Naive thymus-derived CD4-positive, alpha-beta T cell (primary cell): ENCODE data around the gene PDZD2. TPM values are rescaled to one million over a fixed set of nuclear protein-coding genes. Genes with fewer than 3 reads are reported as not detected.

ENCODE experiments used
- ATAC-seq: fragments of 150-1000 bp; cut with Tn5 transposase; 2 replicates; pipeline ENCODE4 v1.10.0; 2021; ENCODE audit warnings: mild to moderate bottlenecking, moderate library complexity
- CTCF ChIA-PET: fragments of 350-600 bp; sonication (Branson Sonifier 250); formaldehyde crosslinking; loops from one replicate; lab custom pipeline; 2021; ENCODE audit warnings: antibody characterized with exemption; lab: Charles Lee
- POLR2A ChIA-PET: fragments of 350-600 bp; sonication (Branson Sonifier 250); formaldehyde crosslinking; loops from one replicate; lab custom pipeline; 2021; ENCODE audit warnings: antibody characterized with exemption, inconsistent platforms; lab: Charles Lee
- DNase-seq, 9 donors: peaks; one replicate each; pipeline versions ENCODE4 v3.0.0 to v3.0.0-alpha.2; 2020 to 2022; ENCODE audit warnings: mixed read lengths in 1 of 9
- H3K27ac ChIP-seq: one replicate; pipeline ENCODE4 v1.7.0; 2013; ENCODE audit warnings: mild to moderate bottlenecking, low read depth, low read length, moderate library complexity
- H3K27me3 ChIP-seq, 2 donors: one replicate each; pipeline ENCODE4 v1.7.0; 2013; ENCODE audit warnings: low read length in 2 of 2, mild to moderate bottlenecking in 2 of 2, moderate library complexity in 2 of 2; ENCODE audit not compliant: control insufficient read depth in 2 of 2, insufficient read depth in 2 of 2
- H3K36me3 ChIP-seq, 3 experiments: 1 replicate in 2 of 3; 2 replicates in 1 of 3; pipeline ENCODE4 v1.7.0; 2013; ENCODE audit warnings: low read length in 3 of 3, mild to moderate bottlenecking in 3 of 3, moderate library complexity in 1 of 3; ENCODE audit not compliant: insufficient read depth in 3 of 3, control insufficient read depth in 2 of 3
- H3K4me1 ChIP-seq, 2 donors: one replicate each; pipeline ENCODE4 v1.7.0; 2013; ENCODE audit warnings: low read length in 2 of 2, mild to moderate bottlenecking in 2 of 2, moderate library complexity in 1 of 2; ENCODE audit not compliant: control insufficient read depth in 2 of 2, insufficient read depth in 2 of 2
- H3K4me3 ChIP-seq: 2 replicates; pipeline ENCODE4 v1.7.0; 2013; ENCODE audit warnings: mild to moderate bottlenecking, low read length
- H3K9me3 ChIP-seq, 3 experiments: 1 replicate in 2 of 3; 2 replicates in 1 of 3; pipeline ENCODE4 v1.7.0; 2013; ENCODE audit warnings: low read length in 3 of 3; ENCODE audit not compliant: control insufficient read depth in 2 of 3
- H3K27ac Mint-ChIP-seq, 9 donors: one replicate each; pipeline ENCODE4 v1.8.0; 2020 to 2022; ENCODE audit warnings: mixed read lengths in 9 of 9, mild to moderate bottlenecking in 8 of 9, moderate library complexity in 5 of 9, inconsistent platforms in 2 of 9
- H3K27me3 Mint-ChIP-seq, 5 donors: one replicate each; pipeline ENCODE4 v1.8.0; 2021 to 2022; ENCODE audit warnings: mixed read lengths in 5 of 5, mild to moderate bottlenecking in 1 of 5
- H3K36me3 Mint-ChIP-seq, 5 donors: one replicate each; pipeline ENCODE4 v1.8.0; 2020 to 2022; ENCODE audit warnings: mixed read lengths in 5 of 5, mild to moderate bottlenecking in 3 of 5, inconsistent platforms in 1 of 5
- H3K4me1 Mint-ChIP-seq, 7 donors: one replicate each; pipeline ENCODE4 v1.8.0; 2020 to 2022; ENCODE audit warnings: mixed read lengths in 7 of 7, mild to moderate bottlenecking in 3 of 7, inconsistent platforms in 1 of 7
- H3K4me3 Mint-ChIP-seq, 10 donors: one replicate each; pipeline ENCODE4 v1.8.0; 2020 to 2022; ENCODE audit warnings: mild to moderate bottlenecking in 10 of 10, mixed read lengths in 10 of 10, moderate library complexity in 6 of 10, inconsistent platforms in 2 of 10
- H3K9me3 Mint-ChIP-seq, 11 donors: one replicate each; pipeline ENCODE4 v1.8.0; 2020 to 2022; ENCODE audit warnings: mixed read lengths in 11 of 11, mild to moderate bottlenecking in 4 of 11, inconsistent platforms in 1 of 11, moderate library complexity in 1 of 11
- intact Hi-C, 2 donors: fragments of 100-400 bp; cut with micrococcal nuclease; formaldehyde crosslinking; loops; one replicate each; pipeline ENCODE4 v1.15.1; 2023
- polyA plus RNA-seq, 2 donors: library from polyadenylated mRNA; unstranded; fragments of 300-500 nt; fragmentation: Illumina TruSeq; gene quantifications; one replicate each; pipeline ENCODE4 v1.2.3, GENCODE V29; 2021
- total RNA-seq, 6 experiments: library from RNA in 5 of 6; stranded (reverse) in 5 of 6; gene quantifications; 1 replicate in 5 of 6; 2 replicates in 1 of 6; pipeline ENCODE4 v1.2.3 and lab custom pipeline; 2021 to 2026

PDZD2 gene
- total and polyA plus RNA-seq, 7 experiments from 2014 or later, result 1.1 to 2.7 (median 1.3) TPM; not detected in 1

DNA sequence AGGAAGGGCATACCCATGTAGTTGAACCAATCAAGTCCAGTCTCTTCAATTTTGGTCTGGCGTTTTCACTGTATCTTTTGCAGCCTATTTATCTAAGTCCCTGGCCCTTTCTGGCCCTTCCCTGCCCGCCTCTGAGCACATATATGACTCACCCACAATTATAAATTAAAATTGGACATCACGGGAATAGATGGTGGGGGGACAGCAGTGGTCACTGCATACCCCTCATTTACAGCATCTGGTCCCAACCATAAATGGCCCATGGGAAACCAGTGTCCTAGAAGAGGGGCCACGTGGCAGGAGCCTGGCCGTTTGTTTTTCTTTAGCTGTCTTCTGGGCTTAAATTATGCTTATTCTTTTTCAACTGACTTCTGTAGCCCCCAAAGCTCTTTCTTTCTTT lies 69.2 kb downstream of the PDZD2 start:
- DNase-seq (no peak), ATAC-seq (no peak)
- ChIA-PET CTCF (no interaction called here), POLR2A (no interaction called here)
- H3K27ac ChIP-seq, result no peak overlapping the region
- Mint-ChIP-seq H3K9me3 (peaks cover 0 to 2% (median 0%) of the 10 kb centered on the region in 11 donors), H3K36me3 (no peaks in the 10 kb centered on the region), H3K27me3 (peaks cover 0 to 6% (median 4%) of the 10 kb centered on the region in 5 donors), H3K4me1 (no peaks in the 10 kb centered on the region), H3K27ac (no peak overlapping the region), H3K4me3 (no peak overlapping the region)
- H3K27me3 ChIP-seq, result no peaks in the 10 kb centered on the region
- no peak overlapping the region for H3K4me3 ChIP-seq
- H3K9me3 ChIP-seq, result no peaks in the 10 kb centered on the region
- no peaks in the 10 kb centered on the region for H3K36me3 ChIP-seq
- no peaks in the 10 kb centered on the region for H3K4me1 ChIP-seq
- intact Hi-C loops, result no loop called here

DNA sequence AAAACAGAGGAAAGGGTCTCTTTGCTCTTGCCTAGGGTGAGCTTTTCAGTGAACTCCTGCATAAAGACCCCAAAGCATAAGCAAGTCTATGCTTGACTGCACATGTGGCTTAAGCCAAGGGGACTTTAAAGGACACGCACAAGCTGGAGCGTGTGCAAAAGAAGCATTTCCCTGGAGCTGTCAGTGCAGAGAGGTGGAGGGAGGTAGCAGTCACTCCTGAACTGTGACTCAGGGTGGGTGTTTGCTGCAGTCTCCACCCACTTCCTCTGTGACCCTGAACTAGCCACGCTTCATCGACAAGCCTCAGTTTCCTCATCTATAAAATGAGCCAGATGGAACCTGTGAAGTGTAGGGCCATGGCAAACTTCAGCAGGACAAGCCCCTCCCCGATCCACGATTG lies 72.4 kb downstream of the PDZD2 start:
- CTCF ChIA-PET, result no interaction called here
- H3K27ac Mint-ChIP-seq, result no peak overlapping the region
- POLR2A ChIA-PET, result no interaction called here
- peaks cover 0 to 2% (median 0%) of the 10 kb centered on the region in 11 donors for H3K9me3 Mint-ChIP-seq
- intact Hi-C loops, result no loop called here
- ATAC-seq (no peak), DNase-seq (no peak)
- H3K4me1 ChIP-seq, result no peaks in the 10 kb centered on the region
- H3K4me3 ChIP-seq, result no peak overlapping the region
- no peak overlapping the region for H3K27ac ChIP-seq
- H3K27me3 Mint-ChIP-seq, result no peaks in the 10 kb centered on the region
- H3K36me3 ChIP-seq, result no peaks in the 10 kb centered on the region
- H3K27me3 ChIP-seq, result no peaks in the 10 kb centered on the region
- H3K36me3 Mint-ChIP-seq, result no peaks in the 10 kb centered on the region
- no peak overlapping the region for H3K4me3 Mint-ChIP-seq
- no peaks in the 10 kb centered on the region for H3K9me3 ChIP-seq
- no peaks in the 10 kb centered on the region for H3K4me1 Mint-ChIP-seq

DNA sequence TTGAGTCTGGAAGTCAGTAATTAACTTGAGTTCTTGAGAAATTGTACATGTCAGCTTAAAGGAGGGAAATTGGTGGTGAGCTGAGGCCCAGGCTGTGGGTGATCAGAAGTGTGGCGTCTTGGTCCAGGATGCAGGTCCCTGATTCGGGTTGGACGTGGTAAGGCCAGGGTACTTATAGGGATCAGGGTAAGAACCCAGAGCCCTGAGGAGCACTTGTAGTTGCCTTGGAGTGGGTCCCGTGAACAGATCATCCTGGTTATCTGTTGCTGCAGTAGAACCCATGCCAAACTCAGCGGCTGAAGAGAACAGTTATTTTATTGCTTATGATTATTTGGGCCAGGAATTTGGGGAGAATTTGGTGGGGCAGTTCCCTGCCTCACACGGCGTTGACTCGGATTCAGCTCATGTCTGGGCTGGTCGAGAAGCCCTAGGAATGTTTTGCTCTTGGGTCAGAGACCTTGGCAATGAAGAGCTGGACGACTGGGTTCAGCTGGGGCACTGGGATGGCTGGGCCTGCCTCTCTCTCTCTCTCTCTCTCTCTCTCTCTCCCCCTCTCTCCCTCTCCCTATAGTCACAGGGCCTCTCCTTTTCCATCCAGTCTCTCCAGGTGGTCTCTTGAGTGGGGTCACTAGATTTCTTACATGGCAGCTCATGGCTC lies 73.1 kb downstream of the PDZD2 start:
- no peaks in the 10 kb centered on the region for H3K4me1 ChIP-seq
- peaks cover 0 to 2% (median 0%) of the 10 kb centered on the region in 11 donors for H3K9me3 Mint-ChIP-seq
- H3K9me3 ChIP-seq, result no peaks in the 10 kb centered on the region
- ATAC-seq (no peak), DNase-seq (no peak)
- CTCF ChIA-PET, result no interaction called here
- no peak overlapping the region for H3K27ac ChIP-seq
- no peaks in the 10 kb centered on the region for H3K4me1 Mint-ChIP-seq
- no peaks in the 10 kb centered on the region for H3K27me3 Mint-ChIP-seq
- no peaks in the 10 kb centered on the region for H3K36me3 Mint-ChIP-seq
- H3K36me3 ChIP-seq, result no peaks in the 10 kb centered on the region
- no peak overlapping the region for H3K4me3 ChIP-seq
- intact Hi-C loops, result no loop called here
- POLR2A ChIA-PET, result no interaction called here
- no peak overlapping the region for H3K4me3 Mint-ChIP-seq
- no peaks in the 10 kb centered on the region for H3K27me3 ChIP-seq
- H3K27ac Mint-ChIP-seq, result no peak overlapping the region

GRCh38 chr5:31717561-31717960 lies 78.6 kb downstream of the PDZD2 start:
- no peak for DNase-seq
- H3K9me3 Mint-ChIP-seq, result peaks cover 0 to under 1% (median 0%) of the 10 kb centered on the region in 11 donors
- CTCF ChIA-PET, result no interaction called here
- H3K4me3 Mint-ChIP-seq, result no peak overlapping the region
- Histone ChIP-seq H3K27ac (no peak overlapping the region), H3K4me1 (no peaks in the 10 kb centered on the region), H3K27me3 (no peaks in the 10 kb centered on the region), H3K4me3 (no peak overlapping the region), H3K9me3 (no peaks in the 10 kb centered on the region), H3K36me3 (no peaks in the 10 kb centered on the region)
- H3K27me3 Mint-ChIP-seq, result no peaks in the 10 kb centered on the region
- POLR2A ChIA-PET, result no interaction called here
- H3K27ac Mint-ChIP-seq, result no peak overlapping the region
- H3K36me3 Mint-ChIP-seq, result no peaks in the 10 kb centered on the region
- H3K4me1 Mint-ChIP-seq, result no peaks in the 10 kb centered on the region
- intact Hi-C loops, result no loop called here
- ATAC-seq, result no peak

- no peaks in the 10 kb centered on the region for H3K9me3 Mint-ChIP-seq
- ATAC-seq (no peak), DNase-seq (no peak)
- Histone ChIP-seq H3K4me3 (no peak overlapping the region), H3K27me3 (no peaks in the 10 kb centered on the region), H3K4me1 (no peaks in the 10 kb centered on the region), H3K27ac (no peak overlapping the region), H3K9me3 (no peaks in the 10 kb centered on the region), H3K36me3 (no peaks in the 10 kb centered on the region)
- H3K27me3 Mint-ChIP-seq, result peaks cover 0 to 3% (median 0%) of the 10 kb centered on the region in 5 donors
- intact Hi-C loops, result no loop called here
- H3K36me3 Mint-ChIP-seq, result no peaks in the 10 kb centered on the region
- no peak overlapping the region for H3K4me3 Mint-ChIP-seq
- ChIA-PET POLR2A (no interaction called here), CTCF (no interaction called here)
- H3K27ac Mint-ChIP-seq, result no peak overlapping the region
- H3K4me1 Mint-ChIP-seq, result no peaks in the 10 kb centered on the region
Measured at GRCh38 chr5:31720004-31720403, 81.1 kb downstream of the PDZD2 start.

DNA sequence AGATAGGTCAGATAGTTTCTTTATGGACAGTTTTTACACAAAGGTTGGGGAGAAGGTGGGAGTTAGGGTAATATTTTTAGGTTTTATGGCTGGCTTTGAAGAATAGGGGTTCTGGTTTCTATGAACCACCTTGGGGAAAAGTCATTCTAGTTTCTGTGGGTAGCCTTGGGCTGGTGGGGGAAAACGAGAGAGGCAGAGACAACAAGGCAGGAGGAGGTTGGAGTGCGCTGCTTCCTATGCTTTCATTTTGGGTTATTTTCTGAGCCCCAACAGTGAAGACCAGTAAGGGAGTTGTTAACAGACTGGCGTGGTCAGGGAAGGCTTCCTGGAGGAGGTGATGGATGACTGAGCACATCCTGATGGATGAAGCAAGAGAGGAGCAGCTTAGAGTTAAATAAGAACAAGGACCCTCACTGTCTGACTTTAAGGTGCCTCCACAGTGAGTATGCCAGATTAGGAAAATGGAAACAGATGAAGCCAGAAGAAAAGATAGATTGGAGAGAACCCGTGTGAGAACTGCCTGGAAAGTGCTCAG lies 81.9 kb downstream of the PDZD2 start:
- no peak overlapping the region for H3K4me3 Mint-ChIP-seq

GRCh38 chr5:31722111-31722510 lies 83.2 kb downstream of the PDZD2 start:
- no peak overlapping the region for H3K27ac Mint-ChIP-seq
- ATAC-seq (no peak), DNase-seq (no peak)
- no peaks in the 10 kb centered on the region for H3K4me1 Mint-ChIP-seq
- CTCF ChIA-PET, result no interaction called here
- no peak overlapping the region for H3K27ac ChIP-seq
- peaks cover 0 to 4% (median 0%) of the 10 kb centered on the region in 11 donors for H3K9me3 Mint-ChIP-seq
- H3K4me3 ChIP-seq, result no peak overlapping the region
- no peaks in the 10 kb centered on the region for H3K4me1 ChIP-seq
- POLR2A ChIA-PET, result no interaction called here
- peaks cover 0 to 3% (median 0%) of the 10 kb centered on the region in 5 donors for H3K27me3 Mint-ChIP-seq
- H3K36me3 ChIP-seq, result no peaks in the 10 kb centered on the region
- H3K9me3 ChIP-seq, result no peaks in the 10 kb centered on the region
- no peaks in the 10 kb centered on the region for H3K36me3 Mint-ChIP-seq
- H3K4me3 Mint-ChIP-seq, result no peak overlapping the region
- H3K27me3 ChIP-seq, result no peaks in the 10 kb centered on the region
- intact Hi-C loops, result no loop called here

More for the DNA sequence above, 81.9 kb downstream of the PDZD2 start:
- ATAC-seq (no peak), DNase-seq (no peak)
- Histone ChIP-seq H3K4me1 (no peaks in the 10 kb centered on the region), H3K9me3 (no peaks in the 10 kb centered on the region), H3K27me3 (no peaks in the 10 kb centered on the region), H3K36me3 (no peaks in the 10 kb centered on the region), H3K4me3 (no peak overlapping the region), H3K27ac (no peak overlapping the region)
- intact Hi-C loops, result no loop called here
- Mint-ChIP-seq H3K27ac (no peak overlapping the region), H3K36me3 (no peaks in the 10 kb centered on the region), H3K27me3 (peaks cover 0 to 3% (median 0%) of the 10 kb centered on the region in 5 donors), H3K9me3 (peaks cover 0 to 2% (median 0%) of the 10 kb centered on the region in 11 donors), H3K4me1 (no peaks in the 10 kb centered on the region)
- CTCF ChIA-PET, result no interaction called here
- POLR2A ChIA-PET, result no interaction called here
